Midbrain (tissue), 1 donor: ENCODE data around the gene CAVIN3.
A peak's percentile ranks its signal among the peaks of the same experiment; 100 is the strongest.
"Not testable (repeated sequence)": the region's sequence is repeated elsewhere in the genome, so short reads cannot be mapped to it uniquely, and the experiment has no call there.

Experiments used
- DNase-seq: peaks from one replicate; lab custom pipeline; 2025; lab: John Stamatoyannopoulos, UW

CAVIN3 gene

GRCh38 chr11:6326303-6326702 is 6.0 kb upstream of the CAVIN3 start:
- DNase-seq: no peak

DNA sequence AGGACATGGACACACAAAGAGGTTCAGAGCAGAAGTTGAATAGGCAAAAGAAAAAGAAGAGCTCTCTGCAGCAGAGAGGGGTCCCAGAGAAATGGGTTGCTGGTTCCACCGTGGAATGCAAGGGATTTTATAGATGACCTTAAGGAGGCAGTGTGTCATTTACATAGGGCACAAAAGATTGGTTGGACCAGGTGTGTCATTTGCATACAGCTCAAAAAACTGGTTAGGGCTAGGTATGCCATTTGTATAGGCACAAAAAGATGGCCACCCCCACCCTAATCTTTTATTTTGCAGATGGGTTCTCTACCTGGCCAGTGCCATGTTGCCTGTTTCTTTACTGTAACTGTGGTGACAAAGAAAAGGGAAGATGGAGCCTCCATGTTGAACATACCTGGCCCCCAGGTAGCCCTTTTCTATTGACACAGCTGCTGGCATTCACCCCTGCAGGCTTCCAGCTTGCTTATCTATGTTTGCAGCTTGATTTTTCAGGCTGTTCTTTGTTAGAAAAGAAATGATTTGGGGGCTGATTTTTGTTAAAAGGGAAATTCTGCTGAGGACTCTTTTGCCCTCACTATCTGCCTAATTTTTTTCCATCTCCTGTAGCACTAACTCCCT is 3.1 kb upstream of the CAVIN3 start:
- DNase-seq: no peak

DNA sequence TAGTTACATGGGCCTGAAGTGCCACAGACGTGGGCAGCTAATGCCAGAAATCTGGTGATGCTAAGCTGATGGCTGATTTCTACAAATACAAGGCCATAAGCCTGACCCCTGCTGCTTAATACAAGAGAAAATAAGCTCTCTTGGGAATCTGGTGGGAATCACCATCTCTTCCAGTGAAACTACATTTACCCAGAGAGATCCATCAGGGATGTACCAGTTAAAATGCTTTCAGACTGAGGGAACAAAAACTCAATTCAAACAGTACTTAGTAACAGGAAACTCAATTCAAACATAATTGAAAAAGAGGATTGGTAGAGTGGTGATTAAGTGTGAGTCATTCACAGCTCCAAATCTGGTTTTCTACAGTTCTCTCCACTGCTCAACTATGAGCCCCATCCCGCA is 1.7 kb upstream of the CAVIN3 start:
- DNase-seq: no peak

DNA sequence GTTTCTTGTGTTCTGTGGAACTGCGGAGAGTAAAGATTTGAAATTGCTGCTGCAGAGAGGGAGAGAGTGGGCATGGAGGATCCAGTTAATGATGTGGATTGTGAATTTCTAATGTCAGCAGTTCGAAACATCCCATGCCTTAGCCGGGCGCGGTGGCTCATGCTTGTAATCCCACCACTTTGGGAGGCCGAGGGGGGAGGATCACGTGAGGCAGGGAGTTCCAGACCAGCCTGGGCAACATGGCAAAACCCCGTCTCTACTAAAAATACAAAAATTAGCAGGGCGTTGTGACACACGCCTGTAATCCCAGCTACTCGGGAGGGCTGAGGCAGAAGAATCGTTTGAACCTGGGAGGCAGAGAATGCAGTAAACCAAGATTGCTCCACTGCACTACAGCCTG is 1.1 kb upstream of the CAVIN3 start:
- no peak for DNase-seq

- no peak for DNase-seq
Observed at GRCh38 chr11:6319704-6320410, 444 bp downstream of the CAVIN3 start.

DNA sequence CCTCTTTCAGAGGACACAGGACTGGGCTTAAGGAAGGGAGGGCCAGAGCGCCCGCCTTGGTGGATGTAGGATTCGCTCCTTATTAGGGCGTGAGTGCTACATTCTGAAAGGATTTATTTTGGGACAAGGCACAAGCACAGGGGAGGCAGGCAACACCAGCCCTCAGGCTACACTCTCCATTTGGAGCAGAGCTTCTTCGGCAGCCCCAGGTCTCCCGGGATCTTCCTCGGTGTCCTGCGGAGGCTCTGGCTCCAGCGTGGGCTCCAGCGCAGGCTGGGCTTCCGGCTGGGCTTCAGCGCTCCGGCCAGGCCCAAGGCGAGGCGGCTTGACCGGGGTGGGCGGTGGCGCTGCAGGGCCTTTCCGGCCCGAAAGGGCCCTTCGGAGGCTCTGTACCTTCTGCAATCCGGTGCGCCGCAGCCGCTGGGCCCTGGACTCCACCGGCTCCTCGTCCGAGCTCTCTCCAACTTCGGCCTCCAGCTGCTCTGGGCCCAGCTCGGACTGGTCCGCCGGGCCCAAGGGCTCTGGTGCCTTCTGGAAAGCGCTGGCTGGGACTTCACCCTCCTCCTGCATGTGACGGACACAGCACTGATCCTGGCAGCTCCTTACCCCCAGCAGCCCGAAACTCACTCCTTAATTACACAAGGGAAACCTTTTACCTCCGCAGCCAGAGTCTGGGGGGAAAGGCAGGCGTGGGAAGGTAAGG is 1.1 kb downstream of the CAVIN3 start:
- no peak for DNase-seq

GRCh38 chr11:6318204-6318603 is 2.1 kb downstream of the CAVIN3 start:
- DNase-seq: no peak

- DNase-seq: peak; percentile 27
Observed at GRCh38 chr11:6315811-6316425, 4.4 kb downstream of the CAVIN3 start.

DNA sequence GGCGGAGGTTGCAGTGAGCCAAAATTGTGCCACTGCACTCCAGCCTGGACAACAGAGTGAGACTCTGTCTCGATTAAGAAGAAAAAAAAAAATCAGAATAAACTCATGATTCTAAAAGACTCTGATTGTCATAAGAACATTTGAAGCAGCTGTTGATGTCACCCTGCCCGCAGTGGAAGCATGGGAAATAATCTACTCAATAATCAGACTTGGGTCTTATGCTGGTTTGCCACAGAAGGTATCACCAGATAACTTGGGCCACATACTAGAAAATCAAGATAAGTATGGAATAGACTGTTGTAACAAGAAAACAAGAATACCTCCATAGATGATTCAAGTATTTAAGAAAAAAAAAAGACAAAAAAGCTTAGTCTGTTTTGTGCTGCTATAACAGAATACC is 8.2 kb downstream of the CAVIN3 start:
- DNase-seq: no peak

DNA sequence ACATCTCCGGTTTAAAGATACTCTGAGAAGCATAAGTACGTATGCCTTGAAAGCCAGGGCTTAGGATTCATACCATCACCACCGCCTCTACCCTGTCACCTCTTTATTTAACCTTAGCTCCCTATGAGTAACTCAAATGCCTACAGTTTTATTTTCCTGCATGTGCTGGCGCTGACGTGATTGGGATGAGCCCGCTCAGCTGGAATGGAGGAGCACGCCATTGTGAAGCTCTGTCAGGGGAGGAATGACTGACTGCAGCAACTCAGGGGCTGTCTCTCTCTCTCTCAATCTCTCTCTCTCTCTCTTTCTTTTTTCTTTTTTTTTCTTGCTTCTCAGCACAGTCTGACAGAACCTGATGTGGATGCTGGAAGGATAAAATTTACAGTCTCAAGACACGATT is 12.4 kb downstream of the CAVIN3 start:
- no peak for DNase-seq

GRCh38 chr11:6305297-6305696 is 15.0 kb downstream of the CAVIN3 start:
- no peak for DNase-seq

GRCh38 chr11:6303661-6304060 is 16.6 kb downstream of the CAVIN3 start:
- no peak for DNase-seq

- no peak for DNase-seq
Observed at GRCh38 chr11:6301096-6301495, 19.2 kb downstream of the CAVIN3 start.

DNA sequence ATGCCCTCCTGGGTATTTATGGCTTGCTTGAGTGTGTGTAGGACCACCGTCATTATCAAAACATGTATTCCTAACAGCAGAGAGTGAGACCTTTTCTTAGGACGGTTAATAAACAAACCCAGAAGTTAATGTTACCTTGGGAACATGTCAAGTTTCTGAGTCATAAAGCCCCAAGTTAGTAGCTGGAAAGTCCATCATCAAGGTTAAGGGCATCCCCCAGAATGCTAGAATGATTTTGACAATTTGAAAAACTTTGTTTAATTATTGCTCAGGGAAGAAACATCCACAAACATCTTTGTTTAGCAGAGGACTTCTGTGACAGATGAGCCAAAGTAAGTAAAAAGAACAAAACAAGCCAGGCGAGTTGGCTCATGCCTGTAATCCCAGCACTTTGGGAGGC is 20.0 kb downstream of the CAVIN3 start:
- no peak for DNase-seq

GRCh38 chr11:6298605-6299004 is 21.7 kb downstream of the CAVIN3 start:
- no peak for DNase-seq

GRCh38 chr11:6297831-6298230 is 22.5 kb downstream of the CAVIN3 start:
- DNase-seq: no peak

DNA sequence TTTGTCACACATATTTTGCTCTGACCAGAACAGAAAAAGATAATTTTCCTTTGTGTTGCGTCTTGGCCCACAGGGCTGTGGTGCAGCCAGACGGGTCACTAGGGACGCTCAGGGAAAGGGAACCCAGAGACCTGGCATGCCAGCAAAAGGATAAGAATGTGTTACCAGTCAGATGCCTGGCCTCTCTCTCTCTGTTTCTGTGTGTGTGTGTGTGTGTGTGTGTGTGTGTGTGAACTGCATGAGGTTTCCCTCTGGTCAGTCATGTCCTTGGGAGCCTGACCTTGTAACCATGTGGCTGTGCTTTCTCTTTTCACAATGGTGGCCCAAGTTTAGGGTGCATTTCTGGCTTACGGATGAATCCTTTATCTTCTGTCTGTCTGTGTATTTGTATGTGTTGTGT is 35.3 kb downstream of the CAVIN3 start:
- no peak for DNase-seq

DNA sequence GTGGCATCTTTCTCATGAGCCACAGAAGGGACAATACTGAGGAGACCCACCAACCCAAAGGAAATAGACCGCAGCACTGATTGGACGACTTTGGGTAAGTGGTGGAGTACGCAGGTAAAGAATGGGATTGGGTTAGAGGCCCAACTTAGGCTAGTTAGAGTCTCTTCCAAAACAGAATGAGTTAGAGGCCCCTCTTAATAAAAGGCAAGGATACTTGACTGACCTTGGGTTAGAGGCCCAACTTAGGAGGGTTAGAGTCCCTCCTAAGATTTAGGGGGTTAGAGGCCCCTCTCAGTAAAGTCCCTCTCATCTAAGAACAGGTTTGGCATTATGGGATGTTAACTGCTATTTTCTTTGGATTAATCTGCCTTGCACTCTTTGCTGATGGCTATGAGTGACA is 36.1 kb downstream of the CAVIN3 start:
- DNase-seq: no peak

- DNase-seq: no peak
Observed at GRCh38 chr11:6283453-6284023, 36.8 kb downstream of the CAVIN3 start.

GRCh38 chr11:6280809-6281208 is 39.5 kb downstream of the CAVIN3 start:
- DNase-seq: not testable (repeated sequence)

DNA sequence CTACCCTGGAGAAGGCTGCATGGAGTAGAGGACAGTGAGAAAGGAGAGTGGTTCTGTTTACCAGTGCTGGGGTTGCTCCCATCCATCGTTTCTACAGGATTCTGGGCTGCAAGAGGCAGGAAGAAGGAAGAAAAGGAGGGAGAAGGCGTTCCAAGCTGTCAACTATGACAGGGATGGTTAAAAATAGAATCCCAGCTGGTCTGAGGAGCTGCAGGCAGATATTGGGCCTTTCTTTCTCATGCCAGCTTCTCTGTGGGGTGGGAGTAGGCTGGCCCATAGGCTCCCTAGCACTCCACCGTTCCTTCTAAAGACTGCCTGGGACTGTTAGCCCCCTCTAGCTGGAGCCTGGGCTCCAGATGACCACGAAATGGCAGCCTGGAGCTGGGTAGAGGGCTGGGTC is 47.1 kb downstream of the CAVIN3 start:
- no peak for DNase-seq

- no peak for DNase-seq
Observed at GRCh38 chr11:6271598-6271997, 48.7 kb downstream of the CAVIN3 start.
